SKM-1 (cell line): ENCODE results near the gene TFF2.

ENCODE experiments used
- DNase-seq: peaks from one replicate; lab custom pipeline; 2025; ENCODE audit not compliant: unreplicated experiment; lab: John Stamatoyannopoulos, UW

TFF2 gene

DNA sequence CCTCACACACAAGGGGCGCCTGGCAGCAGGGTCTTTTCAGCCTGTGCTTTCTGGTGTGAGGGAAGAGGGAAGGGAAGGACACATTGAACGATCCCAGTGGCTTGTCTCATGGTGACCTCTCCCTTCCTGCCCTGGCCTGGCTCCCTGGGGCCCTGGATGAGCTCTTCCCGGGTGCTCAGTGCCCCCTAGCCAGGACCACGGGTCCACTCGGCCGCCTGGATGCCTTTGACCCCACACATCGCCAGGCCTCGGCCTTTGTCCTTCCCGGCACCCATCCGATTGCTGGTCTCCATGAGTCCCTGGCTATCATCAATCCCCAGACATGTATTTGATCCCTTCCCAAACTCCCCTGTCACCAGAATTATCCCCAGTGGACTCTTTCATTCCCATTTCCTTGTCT is 29.6 kb downstream of the TFF2 start:
- DNase-seq, result no peak

DNA sequence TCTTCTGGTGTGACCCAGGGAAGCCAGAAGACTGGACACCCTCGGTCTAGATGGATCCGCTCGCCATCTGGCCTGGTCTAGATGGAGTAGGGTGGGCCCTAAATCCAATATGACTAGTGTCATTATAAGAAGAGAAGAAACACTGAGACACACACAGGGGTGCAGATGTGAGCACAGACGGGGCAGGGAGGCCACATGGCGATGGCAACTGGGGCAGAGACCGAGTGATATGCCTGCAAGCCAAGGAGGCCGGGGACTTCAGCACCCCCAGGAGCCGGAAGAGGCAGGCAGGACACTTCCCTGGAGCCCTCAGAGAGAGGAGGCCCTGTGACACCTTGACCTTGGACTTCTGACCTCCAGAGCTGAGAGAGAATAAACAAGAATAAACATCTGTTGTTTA is 30.0 kb downstream of the TFF2 start:
- DNase-seq, result no peak

DNA sequence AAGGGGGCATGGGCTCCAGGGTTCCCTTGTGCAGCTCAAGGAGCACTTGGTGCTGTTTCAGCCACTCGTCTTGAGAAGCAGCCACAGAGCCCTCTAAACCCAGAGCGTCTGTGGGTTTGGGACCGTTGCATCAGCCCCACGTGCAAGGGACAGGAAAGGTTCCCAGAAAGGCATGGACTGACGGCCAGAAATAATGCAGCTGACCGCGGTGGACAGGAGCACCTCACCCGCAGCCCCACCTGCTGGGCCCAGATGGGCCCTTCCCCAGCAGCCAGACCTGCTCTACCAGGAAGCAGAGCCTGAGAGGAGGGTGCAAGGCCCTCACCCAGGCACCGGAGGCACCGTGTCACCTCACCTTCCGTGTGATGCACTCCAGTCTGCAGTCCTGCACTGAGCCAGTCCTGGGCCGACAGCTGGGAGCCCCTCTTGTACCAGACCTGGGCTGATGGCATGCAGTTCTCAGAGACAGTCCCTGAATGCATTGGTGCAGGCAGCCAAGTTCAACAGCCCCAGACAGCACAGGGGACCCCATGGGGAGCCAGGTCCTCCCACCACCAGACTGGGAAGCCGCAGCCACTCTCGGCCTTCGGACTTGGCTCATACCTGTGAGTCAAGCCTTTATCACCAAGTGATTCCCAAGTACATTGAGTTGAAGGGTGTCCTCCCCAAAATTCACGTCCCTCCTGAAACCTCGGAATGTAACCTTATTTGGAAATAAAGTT is 30.8 kb downstream of the TFF2 start:
- DNase-seq, result peak; percentile 9

DNA sequence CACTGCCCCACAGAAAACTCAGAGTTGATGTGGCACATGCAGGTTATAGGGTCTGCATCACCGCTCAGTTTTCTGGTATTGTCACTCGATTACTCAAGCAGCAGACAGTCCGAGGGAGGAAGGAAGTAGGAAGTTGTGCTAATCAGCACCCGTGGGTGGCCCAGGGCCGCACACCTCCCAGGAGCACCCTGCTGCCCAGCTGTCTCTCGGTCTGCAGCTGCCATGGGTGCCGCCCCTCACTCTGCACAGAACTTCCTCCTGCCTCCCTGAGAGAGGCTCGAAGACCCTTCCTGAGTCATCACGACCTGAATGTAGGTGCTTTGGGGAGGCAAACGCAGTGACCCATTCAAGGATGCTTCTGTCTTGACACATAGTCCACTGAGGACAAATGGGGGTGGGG is 31.4 kb downstream of the TFF2 start:
- DNase-seq, result peak; percentile 81

DNA sequence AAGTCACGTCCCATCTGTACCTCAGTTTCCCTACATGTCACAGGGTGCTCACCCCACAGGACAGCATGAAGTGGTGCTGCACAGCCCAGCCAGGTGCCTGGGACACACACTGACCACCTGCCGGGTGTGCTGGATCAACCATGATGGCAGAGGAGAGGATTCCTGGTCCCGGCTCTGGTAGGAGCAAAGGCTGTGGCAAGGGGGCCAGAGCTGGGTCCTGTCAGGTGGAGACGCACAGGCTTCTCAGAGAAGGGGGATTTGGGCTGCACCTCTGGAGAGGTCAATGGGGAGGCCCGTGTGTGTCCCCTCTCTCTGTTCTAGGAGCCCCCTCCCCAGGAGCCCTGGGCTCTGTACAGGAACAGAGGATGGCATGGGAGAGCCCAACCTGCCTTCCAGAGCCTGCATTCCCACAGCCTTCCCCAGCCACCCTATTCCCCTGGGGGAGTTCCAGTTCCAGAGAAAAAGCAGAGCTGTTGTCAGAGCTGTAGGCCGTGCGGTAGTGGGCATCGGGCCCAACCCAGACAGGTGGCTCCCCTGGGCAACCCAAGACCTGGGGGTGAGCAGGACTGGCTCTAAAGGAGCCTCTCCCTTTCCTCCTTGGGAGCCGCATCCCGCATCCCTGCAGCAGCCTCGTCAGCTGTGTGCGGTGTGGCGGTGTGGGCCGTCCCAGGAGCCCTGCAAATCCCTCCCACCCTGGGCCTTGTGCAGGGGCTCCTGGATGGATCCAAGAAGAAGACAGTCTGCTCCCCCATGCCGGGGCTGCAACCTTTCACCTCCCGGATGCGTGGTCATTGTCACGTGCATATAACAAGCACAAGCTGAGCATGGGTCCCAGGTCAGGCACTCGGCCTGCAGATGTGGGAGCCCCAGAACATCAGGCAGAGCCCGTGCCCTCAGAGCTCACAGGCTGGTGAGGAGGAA is 32.7 kb downstream of the TFF2 start:
- no peak for DNase-seq

DNA sequence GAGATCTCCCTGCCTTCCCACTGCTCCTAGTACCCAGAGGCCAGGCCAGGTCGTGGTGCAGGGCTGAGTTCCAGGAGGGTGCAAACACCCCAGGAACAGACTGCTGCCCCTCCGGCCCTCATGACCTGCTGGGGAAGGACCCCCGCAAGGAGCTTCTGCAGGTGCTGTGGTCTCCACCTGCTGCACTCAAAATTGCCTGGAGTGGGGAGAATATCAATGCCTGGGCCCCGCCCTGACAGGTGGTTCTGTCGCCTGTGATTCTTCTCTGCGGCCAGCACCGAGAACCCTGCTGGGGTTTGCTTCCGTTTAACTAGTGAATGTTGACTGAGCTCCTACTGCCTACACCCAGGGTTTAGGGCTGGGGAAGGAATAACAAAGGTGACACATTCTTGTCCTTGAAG is 33.5 kb downstream of the TFF2 start:
- no peak for DNase-seq

DNA sequence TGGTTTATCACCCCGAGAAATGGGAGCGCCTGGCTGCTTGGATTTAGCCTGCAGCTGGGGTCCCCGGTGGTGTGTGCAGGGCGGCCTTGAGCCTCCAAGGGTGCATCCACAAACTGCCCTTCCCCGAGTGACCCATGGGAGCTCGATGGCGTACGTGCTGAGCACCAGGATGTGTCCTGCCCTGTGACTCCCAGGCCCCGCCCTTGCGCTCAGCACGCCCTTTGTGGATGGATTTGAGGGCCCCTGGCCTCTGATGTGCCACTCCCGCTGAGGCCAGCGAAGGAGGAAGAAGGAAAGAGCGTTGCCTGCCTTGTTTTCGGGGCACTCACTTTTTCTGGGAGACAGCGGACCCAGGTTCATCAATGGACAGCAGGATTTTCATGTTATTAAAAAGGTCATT is 33.9 kb downstream of the TFF2 start:
- no peak for DNase-seq

DNA sequence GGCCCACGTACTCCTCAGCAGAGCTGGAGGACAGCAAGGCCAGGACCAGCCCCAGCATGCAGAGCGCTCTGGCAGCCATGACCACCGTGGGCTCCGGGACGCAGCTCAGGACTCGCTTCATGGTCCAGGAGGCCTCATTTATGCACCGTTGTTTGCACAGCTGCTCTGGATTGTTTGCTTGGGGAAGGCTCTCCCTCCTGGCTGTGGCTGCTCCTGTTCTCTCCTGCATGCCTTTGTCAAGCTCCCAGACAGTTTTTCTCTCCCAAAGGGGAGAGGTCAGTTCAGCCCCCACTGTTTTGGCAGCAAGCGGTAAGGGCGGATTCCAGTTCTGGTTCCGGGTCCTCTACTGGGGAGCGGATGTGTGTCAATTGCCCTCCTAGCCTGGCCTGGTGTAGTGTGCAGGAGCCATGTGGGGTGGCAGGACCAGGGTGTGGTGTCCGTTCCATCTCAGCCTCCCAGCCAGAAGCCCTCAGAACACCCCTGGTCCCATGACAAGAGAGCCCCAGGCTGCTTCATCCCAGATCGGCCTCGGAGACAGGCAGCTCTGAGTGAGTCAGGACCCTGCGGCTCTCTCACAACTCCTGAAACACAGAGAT is 35.4 kb downstream of the TFF2 start, which contains the start of gene TFF3:
Gene TFF3 (minus strand): TSS at position 114 of the 596 bp plus-strand sequence. CDS start 35 bp downstream, at position 79.
- no peak for DNase-seq

DNA sequence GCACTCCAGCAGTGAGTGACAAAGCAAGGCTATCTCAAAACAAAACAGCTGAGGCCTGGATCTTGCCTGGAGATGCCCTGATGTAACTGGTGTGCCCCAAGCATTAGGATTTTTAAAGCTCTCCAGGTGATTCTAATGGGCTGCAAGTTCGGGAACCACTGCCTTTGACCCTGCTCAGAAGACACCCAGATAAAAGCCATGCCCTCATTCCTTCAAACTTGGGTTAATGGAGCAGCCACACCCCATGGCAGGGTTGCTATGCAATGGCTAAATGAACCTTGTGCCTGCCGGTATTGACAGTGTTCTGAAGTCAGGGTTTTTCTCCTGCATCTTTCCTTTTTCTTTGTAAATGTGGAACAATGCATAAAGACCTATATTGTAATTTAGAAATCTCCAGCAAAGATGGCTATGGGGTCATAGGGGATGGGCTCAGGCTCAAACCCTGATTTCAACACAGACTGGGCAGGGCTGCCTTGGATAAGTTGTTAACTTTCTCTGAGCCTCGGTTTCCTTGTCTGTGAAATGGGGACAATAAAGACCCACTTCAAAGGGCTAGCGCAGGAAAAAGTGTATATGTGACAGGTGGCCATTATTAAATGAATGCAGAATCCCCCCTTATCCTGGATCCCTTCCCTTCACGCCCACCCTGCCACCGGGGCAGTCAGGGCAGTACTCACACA is 36.0 kb downstream of the TFF2 start:
- DNase-seq, result no peak

DNA sequence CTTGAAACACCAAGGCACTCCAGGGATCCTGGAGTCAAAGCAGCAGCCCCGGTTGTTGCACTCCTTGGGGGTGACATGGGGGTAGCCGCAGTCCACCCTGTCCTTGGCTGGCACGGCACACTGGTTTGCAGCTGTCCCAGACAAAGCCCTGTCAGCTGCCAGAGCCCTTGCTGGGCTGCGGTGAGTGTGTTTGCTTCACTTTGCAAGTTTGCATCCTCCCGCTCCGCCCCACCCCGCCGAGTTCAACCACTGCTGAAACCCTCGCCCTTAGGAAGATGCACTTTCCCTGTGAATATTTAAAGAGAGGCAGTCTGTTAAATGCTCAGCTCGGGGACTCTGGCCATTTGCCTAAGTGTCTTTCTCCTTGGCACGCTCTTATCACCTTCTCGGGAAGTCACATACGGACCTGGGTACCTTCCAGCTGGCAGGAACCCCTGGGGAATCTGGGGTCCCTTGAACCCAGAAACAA is 37.3 kb downstream of the TFF2 start:
- DNase-seq, result no peak

DNA sequence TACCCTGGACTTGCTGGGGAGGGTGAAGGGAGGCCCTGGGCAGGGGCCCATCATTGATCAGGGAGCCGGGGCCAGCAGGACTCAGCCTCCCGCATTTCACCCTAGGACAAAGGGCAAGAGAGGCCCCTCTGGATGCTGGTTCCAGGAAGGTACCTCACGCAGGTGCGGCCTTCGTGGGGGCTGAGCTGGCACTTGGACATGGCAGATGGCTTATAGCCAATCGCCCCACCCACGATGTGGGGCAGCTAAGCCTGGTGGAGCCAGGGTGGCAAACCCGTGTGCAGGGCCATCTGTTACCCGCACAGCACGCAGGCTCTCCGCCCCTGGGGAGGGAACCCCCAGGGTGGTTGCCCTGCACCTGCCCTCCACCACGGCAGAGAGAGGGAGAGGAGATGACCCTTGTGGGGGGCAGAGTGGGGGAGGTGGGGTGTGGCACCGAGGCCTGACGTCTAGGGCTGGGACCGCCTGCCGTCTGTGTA is 38.1 kb downstream of the TFF2 start:
- DNase-seq, result no peak

DNA sequence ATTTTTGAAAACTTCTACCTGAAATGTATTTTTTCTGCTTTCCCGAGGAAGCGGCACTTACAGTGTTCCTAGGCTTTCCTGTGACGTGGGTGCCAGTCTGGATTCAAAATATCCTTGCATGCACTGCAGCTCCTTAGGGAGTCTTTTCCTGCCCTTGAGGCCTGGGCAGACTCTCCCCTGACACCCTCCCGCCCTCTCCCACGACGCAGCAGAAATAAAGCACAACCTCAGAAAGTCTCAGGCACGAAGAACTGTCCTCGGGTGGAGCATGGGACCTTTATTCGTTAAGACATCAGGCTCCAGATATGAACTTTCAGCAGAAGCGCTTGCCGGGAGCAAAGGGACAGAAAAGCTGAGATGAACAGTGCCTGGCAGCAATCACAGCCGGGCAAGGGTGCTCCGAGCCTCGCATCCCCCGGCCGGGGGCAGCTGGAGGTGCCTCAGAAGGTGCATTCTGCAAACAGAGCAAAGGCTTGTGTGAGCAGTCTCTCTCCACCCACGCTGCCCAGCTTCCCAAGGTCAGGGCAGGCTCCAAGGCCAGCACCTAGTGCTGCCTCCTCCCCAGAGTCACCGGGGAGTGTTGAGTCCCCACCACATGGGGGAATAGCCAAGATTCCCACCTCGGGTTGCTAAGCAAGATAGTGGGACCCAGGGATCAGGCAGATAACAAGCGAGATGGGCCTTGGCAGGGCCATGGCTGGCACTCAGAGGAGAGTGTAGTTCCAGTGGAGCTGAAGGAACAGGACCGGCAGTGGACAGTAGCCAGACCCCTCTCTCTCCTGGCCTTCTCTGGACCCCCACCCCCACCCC is 38.8 kb downstream of the TFF2 start:
- no peak for DNase-seq

DNA sequence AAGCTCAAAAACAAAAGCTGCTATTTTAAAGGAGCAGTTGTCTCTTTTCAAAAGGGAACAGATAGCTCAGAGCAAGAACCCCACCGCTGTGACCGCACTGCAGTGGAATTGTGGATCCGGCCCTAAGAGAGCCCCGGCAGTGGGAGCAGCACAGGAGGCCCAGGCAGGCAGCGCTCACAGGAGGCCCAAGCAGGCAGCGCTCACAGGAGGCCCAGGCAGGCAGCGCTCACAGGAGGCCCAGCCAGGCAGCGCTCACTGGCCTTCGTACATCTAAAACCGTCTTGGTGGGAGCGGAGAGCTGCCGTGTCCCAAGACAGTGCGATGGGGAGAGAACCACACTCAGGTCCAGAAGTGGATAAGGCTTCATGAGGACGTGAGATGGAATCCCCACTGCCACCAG is 39.6 kb downstream of the TFF2 start:
- DNase-seq, result no peak

DNA sequence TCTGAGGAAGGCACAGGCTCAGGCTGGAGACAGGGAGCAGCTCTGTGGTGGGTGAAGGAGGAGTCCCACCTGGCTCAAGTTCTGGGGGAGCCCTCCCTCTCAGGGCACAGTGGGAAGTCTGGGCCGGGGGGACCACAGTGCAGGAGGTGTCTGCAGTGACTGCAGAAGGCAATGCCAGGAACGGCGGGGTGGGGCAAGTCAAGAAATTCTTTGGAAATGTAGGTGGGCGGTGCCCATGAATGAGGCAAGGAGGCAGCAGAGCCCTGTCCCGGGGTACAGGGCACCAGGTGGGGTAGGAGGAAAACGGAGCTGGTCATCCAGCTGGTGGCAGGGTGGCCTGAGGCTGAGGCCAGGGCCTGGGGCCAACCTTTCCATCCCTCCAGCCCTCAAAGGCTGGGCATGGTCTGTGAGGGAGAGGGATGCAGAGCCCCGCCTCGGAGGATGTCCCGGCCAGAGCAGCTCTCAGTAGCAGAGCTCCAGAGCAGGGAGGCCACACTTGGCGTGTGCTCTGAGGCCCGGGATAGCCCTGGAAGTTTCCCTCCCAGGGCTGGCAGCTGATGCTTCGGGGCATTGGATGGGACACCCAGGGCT is 40.3 kb downstream of the TFF2 start:
- DNase-seq, result no peak

DNA sequence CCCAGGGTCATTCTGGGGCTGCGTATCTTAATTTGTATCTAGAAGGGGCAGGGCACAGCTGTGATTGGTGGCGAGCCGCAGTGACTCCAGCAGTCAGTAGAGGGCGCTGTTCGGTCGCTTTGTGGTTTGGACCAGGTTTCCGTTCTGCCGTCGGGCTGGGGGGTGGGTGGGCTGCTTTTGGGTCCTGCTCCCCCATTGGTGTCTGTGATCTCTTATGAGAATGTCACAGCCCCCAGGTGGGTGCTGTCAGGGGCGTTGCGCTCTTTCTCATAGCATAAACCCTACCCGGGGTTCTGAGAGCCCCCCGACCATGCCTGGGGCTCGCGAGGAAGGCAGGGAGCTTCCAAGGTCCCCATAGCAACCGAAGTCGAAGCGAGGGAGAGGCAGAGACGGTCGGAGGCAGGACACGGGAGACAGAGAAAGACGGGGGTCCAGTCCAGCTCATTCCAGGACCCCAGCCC is 41.0 kb downstream of the TFF2 start:
- DNase-seq, result peak; percentile 8

DNA sequence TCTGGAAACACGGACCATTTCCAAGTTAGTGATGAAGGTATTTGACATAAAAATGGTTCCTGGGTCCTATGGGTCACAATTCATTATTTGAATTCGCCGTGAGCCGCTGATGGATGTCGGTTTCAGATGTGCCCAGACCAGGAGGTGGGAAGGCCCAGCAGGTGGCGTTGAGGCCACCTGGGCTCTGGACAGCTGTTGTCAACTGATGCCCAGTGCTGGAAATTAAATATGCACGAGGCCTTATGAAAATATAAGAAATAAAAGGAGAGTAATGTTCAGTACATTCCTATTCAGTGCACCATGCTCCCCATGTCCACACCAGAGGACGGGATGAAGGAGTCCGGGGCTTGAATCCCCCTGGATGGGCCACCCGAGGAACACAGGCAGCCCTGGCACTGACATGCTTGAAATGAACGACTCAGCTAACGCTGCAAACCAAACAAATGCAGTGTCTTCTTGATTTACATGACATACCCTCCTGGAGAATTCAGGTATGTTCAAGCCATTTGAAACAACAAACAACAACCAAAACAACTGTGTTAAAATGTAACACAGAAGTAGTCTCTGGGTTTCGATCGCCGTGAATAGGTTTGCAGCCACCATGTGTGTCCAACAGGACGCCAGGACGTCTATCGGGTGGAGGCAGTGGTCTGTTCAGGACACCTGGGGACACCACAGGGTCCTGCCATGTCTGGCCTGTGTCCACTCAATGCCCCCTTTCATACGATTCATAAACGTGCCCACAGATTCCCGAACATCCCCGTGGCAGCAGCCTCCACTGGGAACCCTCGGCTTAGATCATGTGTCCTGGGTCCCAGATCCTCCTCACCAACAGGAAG is 41.7 kb downstream of the TFF2 start:
- no peak for DNase-seq

DNA sequence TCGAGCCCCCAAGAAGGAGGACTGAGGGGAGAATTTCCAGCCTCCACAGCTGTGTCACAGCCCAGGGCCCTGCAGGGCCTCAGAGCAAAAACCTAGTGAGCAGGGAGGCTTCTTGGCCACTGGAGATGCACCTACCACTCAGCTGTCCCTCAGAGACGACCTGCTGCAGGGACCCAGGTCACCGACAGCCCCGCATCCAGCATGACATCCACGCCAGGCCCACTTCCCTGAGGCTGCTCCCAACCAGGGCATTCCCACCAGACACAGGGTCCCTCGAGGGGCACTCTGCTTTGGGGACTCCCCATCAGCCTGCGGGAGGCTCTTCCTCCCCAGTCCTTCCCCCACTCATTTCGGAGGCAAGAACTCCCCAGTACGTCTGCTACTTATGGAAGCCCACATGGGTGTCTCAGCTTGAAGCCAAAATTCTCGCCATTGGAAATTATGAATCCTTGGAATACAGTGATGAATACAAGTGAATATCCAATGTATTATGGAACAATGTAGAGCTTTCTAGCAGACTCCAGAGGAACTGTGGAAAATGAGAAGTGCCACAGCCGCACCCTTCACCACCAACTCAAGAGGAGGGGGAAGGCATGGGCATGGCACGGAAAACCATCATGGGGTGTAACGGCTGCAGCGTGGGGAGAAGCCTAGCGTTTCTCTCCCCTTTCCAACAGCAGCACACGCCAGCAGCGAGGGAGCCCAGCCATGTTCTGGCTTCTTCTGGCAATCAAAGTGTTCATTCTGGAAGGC is 42.5 kb downstream of the TFF2 start:
- no peak for DNase-seq

DNA sequence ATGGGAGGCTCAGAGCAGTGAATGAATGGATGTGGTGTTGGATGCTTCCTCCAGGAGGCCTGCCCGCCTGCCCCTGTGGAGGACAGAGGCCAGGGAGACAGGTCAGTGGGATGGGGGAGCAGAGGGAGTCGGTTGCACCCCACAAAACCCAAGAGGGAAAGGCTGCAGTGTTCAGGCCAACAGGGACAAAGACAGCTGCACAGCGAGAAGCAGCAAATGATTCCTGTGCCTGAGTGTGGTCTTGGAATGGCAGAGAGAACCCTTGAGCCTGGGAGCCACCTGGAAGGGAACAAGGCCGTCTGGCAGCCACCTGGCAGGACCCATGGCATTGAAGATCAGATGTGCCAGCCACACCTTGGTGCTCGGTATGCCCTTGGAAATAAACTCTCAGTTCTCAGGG is 43.7 kb downstream of the TFF2 start:
- no peak for DNase-seq
